Mesenchymal stem cell (in vitro differentiated cells and primary cell): ENCODE results near the gene NAA11.

Source experiments
- DNase-seq: peaks from one replicate; pipeline ENCODE4 v3.0.0-alpha.2; 2013
- H2AFZ ChIP-seq: one replicate; pipeline ENCODE4 v1.6.1; 2013; ENCODE audit warnings: low read depth, mild to moderate bottlenecking, control low read depth, inconsistent platforms, low read length, moderate library complexity
- H2AK5ac ChIP-seq: 2 replicates; pipeline ENCODE4 v1.6.1; 2013; ENCODE audit warnings: low read length, moderate library complexity, mild to moderate bottlenecking, inconsistent platforms; ENCODE audit not compliant: severe bottlenecking
- H2BK120ac ChIP-seq: one replicate; pipeline ENCODE4 v1.6.1; 2013; ENCODE audit warnings: low read depth, mild to moderate bottlenecking, inconsistent platforms, low read length, moderate library complexity
- H2BK12ac ChIP-seq, 2 experiments: one replicate each; pipeline ENCODE4 v1.6.1; 2013; ENCODE audit warnings: inconsistent platforms in 2 of 2, low read length in 2 of 2, mild to moderate bottlenecking in 2 of 2, moderate library complexity in 2 of 2, control low read depth in 1 of 2
- H2BK15ac ChIP-seq: one replicate; pipeline ENCODE4 v1.6.1; 2013; ENCODE audit warnings: mild to moderate bottlenecking, low read depth, inconsistent platforms; ENCODE audit not compliant: poor library complexity, severe bottlenecking
- H2BK5ac ChIP-seq: 2 replicates; pipeline ENCODE4 v1.6.1; 2013; ENCODE audit warnings: low read depth, mild to moderate bottlenecking, low read length, control low read depth, inconsistent platforms; ENCODE audit not compliant: poor library complexity, severe bottlenecking
- H3K14ac ChIP-seq, 2 experiments: one replicate each; pipeline ENCODE4 v1.6.1; 2013; ENCODE audit warnings: inconsistent platforms in 2 of 2, low read length in 2 of 2, control low read depth in 1 of 2, mild to moderate bottlenecking in 1 of 2, moderate library complexity in 1 of 2
- H3K18ac ChIP-seq, 2 experiments: one replicate each; pipeline ENCODE4 v1.6.1; 2013; ENCODE audit warnings: inconsistent platforms in 2 of 2, low read length in 2 of 2, control low read depth in 1 of 2, low read depth in 1 of 2, mild to moderate bottlenecking in 1 of 2
- H3K23ac ChIP-seq, 2 experiments: one replicate each; pipeline ENCODE4 v1.6.1; 2013; ENCODE audit warnings: inconsistent platforms in 2 of 2, low read length in 2 of 2, mild to moderate bottlenecking in 2 of 2, moderate library complexity in 2 of 2, control low read depth in 1 of 2
- H3K27ac ChIP-seq: 2 replicates; pipeline ENCODE4 v1.5.1; 2013; ENCODE audit warnings: mild to moderate bottlenecking, moderate library complexity, low read length, control low read depth, inconsistent platforms; ENCODE audit not compliant: poor library complexity, severe bottlenecking
- H3K27me3 ChIP-seq, 2 experiments: 2 replicates each; pipeline versions ENCODE4 v1.6.1 to v1.7.0; 2013; ENCODE audit warnings: low read length in 2 of 2, mild to moderate bottlenecking in 2 of 2, moderate library complexity in 2 of 2, control low read depth in 1 of 2, inconsistent platforms in 1 of 2; ENCODE audit not compliant: control insufficient read depth in 1 of 2, insufficient read depth in 1 of 2
- H3K36me3 ChIP-seq, 2 experiments: 2 replicates each; pipeline versions ENCODE4 v1.6.1 to v1.7.0; 2013; ENCODE audit warnings: low read length in 2 of 2, control low read depth in 1 of 2, inconsistent platforms in 1 of 2, low read depth in 1 of 2, mild to moderate bottlenecking in 1 of 2; ENCODE audit not compliant: insufficient read depth in 2 of 2, control insufficient read depth in 1 of 2
- H3K4ac ChIP-seq, 2 experiments: one replicate each; pipeline ENCODE4 v1.6.1; 2013; ENCODE audit warnings: inconsistent platforms in 2 of 2, low read length in 2 of 2, mild to moderate bottlenecking in 2 of 2, moderate library complexity in 2 of 2, control low read depth in 1 of 2, low read depth in 1 of 2
- H3K4me1 ChIP-seq: 2 replicates; pipeline ENCODE4 v1.6.1; 2013; ENCODE audit warnings: low read depth, low read length, control low read depth; ENCODE audit not compliant: control insufficient read depth, insufficient read depth
- H3K4me2 ChIP-seq: 2 replicates; pipeline ENCODE4 v1.6.1; 2013; ENCODE audit warnings: low read length, mild to moderate bottlenecking, inconsistent platforms; ENCODE audit not compliant: poor library complexity, severe bottlenecking
- H3K4me3 ChIP-seq, 2 experiments: 2 replicates each; pipeline versions ENCODE4 v1.5.1 to v1.7.0; 2013; ENCODE audit warnings: low read length in 2 of 2, mild to moderate bottlenecking in 2 of 2, control low read depth in 1 of 2, low read depth in 1 of 2; ENCODE audit not compliant: insufficient read depth in 1 of 2
- H3K79me1 ChIP-seq: replicated peaks from 2 replicates; pipeline ENCODE4 v1.6.1; 2013; ENCODE audit warnings: mild to moderate bottlenecking, control low read depth, low read length, inconsistent platforms; ENCODE audit not compliant: poor library complexity, severe bottlenecking
- H3K9ac ChIP-seq: 2 replicates; pipeline ENCODE4 v1.7.0; 2013; ENCODE audit warnings: mild to moderate bottlenecking, low read length, moderate library complexity
- H3K9me3 ChIP-seq: 2 replicates; pipeline ENCODE4 v1.7.0; 2013; ENCODE audit warnings: mild to moderate bottlenecking, low read length; ENCODE audit not compliant: control insufficient read depth
- H4K8ac ChIP-seq: one replicate; pipeline ENCODE4 v1.6.1; 2013; ENCODE audit warnings: inconsistent platforms, mild to moderate bottlenecking, low read length, moderate library complexity
- H4K91ac ChIP-seq: one replicate; pipeline ENCODE4 v1.6.1; 2013; ENCODE audit warnings: mild to moderate bottlenecking, low read length, inconsistent platforms
- WGBS: methylation state at CpG from one replicate; pipeline ENCODE4 v1.1.7; 2013; ENCODE audit warnings: mixed read lengths; 5-methylcytosine and 5-hydroxymethylcytosine counted together

NAA11 gene

DNA sequence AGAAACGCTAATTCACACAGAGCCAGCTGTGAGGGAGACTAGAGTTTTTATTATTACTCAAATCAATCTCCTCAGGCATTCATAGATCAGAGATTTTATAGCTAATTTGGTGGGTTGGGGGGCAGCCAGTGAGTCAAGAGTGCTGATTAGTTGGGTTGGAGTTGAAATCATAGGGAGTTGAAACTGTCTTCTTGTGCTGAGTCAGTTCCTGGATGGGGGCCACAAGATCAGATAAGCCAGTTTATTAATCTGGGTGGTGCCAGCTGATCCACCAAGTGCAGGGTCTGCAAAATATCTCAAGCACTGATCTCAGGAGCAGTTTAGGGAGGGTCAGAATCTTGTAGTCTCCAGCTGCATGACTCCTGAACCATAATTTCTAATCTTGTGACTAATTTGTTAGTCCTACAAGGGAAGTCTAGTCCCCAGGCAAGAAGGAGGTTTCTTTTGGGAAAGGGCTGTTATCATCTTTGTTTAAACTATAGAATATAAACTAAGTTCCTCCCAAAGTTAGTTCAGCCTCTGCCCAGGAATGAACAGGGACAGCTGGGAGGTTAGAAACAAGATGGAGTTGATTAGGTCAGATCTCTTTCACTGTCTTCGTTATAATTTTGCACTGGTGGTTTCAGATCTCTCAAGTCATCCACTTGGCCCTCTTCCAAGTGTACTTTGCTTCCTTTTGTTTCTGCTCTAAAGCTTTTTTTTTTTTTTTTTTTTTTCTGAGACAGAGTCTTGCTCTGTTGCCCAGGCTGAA, 5.4 kb upstream of the NAA11 start:
- Histone ChIP-seq H3K4me1 (no peaks in the 10 kb centered on the region), H3K4me3 (no peak overlapping the region), H3K23ac (no peak overlapping the region), H4K91ac (no peak overlapping the region), H2AK5ac (no peak overlapping the region), H2BK5ac (no peak overlapping the region), H3K27ac (no peak overlapping the region), H3K9ac (no peak overlapping the region), H3K36me3 (no peaks in the 10 kb centered on the region), H3K4ac (no peak overlapping the region), H3K9me3 (no peaks in the 10 kb centered on the region), H3K79me1 (no peaks in the 10 kb centered on the region), H3K18ac (peak overlapping the region in 1 of 2 experiments; percentile 70), H2BK12ac (peak overlapping the region in 1 of 2 experiments; percentile 6), H2BK15ac (no peak overlapping the region), H3K27me3 (no peaks in the 10 kb centered on the region), H2AFZ (no peak overlapping the region), H4K8ac (peak overlapping the region; percentile 41), H2BK120ac (no peak overlapping the region), H3K14ac (no peak overlapping the region), H3K4me2 (no peak overlapping the region)
- peak; percentile 70 for DNase-seq
- 0% methylated on average over 1 of the region's 2 CpGs for WGBS

DNA sequence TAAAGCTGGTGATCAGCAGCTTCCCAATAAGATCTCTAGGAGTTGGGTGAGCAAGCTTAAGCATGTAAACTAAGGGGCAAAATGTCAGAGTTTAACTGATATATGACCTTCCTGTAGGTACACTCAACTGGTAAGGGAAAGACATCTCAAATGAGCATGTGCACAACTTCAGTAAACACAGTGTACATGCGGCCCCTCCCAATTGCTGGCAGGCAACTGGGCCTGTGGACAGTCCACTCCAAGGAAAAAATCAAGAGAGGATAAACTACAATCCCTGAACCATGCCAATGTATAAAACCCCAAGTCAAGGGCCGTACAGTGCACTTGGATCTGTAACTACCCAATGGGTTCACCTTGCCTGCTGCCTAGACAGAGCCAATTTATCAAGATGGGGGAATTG, 4.9 kb upstream of the NAA11 start:
- Histone ChIP-seq H2BK120ac (no peak overlapping the region), H3K14ac (peak overlapping the region in 1 of 2 experiments; percentile 32), H3K9ac (no peak overlapping the region), H3K23ac (no peak overlapping the region), H3K27me3 (no peaks in the 10 kb centered on the region), H4K91ac (peak overlapping the region; percentile 7), H3K9me3 (no peaks in the 10 kb centered on the region), H3K36me3 (no peaks in the 10 kb centered on the region), H3K18ac (peak overlapping the region; percentile 54 to 70), H3K4ac (peak overlapping the region; percentile 24 to 61), H3K4me1 (no peaks in the 10 kb centered on the region), H3K27ac (no peak overlapping the region), H2BK5ac (no peak overlapping the region), H4K8ac (peak overlapping the region; percentile 41), H2AFZ (peak overlapping the region; percentile 4), H2AK5ac (no peak overlapping the region), H2BK15ac (no peak overlapping the region), H3K4me2 (no peak overlapping the region), H2BK12ac (peak overlapping the region; percentile 6 to 63), H3K4me3 (no peak overlapping the region), H3K79me1 (no peaks in the 10 kb centered on the region)
- 78% methylated on average over 2 of the region's 2 CpGs for WGBS
- no peak for DNase-seq

DNA sequence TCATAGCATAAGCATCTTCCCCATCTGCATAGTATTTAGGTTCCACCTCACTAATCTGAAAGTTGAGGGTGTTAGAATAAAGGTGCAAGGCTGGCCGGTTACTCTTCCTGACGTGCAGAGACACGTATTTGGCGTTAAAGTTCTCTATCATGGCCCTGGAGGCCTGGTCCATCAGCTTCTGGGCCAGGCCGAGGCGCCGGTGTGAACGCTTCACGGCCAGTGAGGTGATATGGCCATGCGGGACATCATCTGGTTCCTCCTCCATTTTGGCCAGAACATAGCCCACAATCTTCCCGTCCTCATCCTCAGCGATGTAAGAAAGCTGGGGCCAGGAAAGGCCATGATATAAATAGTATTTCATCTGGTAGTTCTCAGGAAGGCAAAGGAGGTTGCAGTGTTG, 425 bp downstream of the NAA11 start:
- no peak overlapping the region for H2BK120ac ChIP-seq
- H3K36me3 ChIP-seq = no peaks in the 10 kb centered on the region
- H3K4ac ChIP-seq = no peak overlapping the region
- H3K4me2 ChIP-seq = no peak overlapping the region
- H3K18ac ChIP-seq = no peak overlapping the region
- H3K27me3 ChIP-seq = no peaks in the 10 kb centered on the region
- no peak overlapping the region for H3K9ac ChIP-seq
- no peak for DNase-seq
- no peak overlapping the region for H3K23ac ChIP-seq
- no peak overlapping the region for H2BK15ac ChIP-seq
- no peak overlapping the region for H3K14ac ChIP-seq
- no peak overlapping the region for H3K27ac ChIP-seq
- H2BK5ac ChIP-seq = no peak overlapping the region
- no peaks in the 10 kb centered on the region for H3K9me3 ChIP-seq
- H3K4me1 ChIP-seq = no peaks in the 10 kb centered on the region
- no peak overlapping the region for H4K91ac ChIP-seq
- H3K4me3 ChIP-seq = no peak overlapping the region
- H2AK5ac ChIP-seq = no peak overlapping the region
- H4K8ac ChIP-seq = no peak overlapping the region
- WGBS = 92% methylated on average over 12 of the region's 12 CpGs
- no peaks in the 10 kb centered on the region for H3K79me1 ChIP-seq
- no peak overlapping the region for H2BK12ac ChIP-seq
- no peak overlapping the region for H2AFZ ChIP-seq

DNA sequence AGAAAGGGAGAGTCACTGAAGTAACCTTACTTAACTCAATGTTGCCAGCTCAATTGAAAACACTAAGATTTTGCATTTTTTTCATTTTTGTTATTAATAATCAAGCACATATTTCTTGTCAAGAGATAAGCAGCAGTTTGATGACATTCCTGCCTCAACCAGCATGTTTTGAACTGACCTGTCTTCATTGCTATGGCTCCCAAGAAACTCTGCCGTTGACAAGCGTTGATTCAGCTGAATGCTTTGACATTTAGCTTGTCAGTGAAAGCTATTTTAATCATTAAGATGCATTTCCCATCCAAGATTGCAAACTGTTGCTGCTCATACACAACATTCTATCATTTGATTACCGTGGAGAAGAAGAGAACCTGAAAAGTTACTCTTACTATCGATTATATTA, 5.9 kb downstream of the NAA11 start:
- Histone ChIP-seq H3K14ac (no peak overlapping the region), H2BK5ac (no peak overlapping the region), H3K79me1 (no peaks in the 10 kb centered on the region), H2AFZ (no peak overlapping the region), H3K27me3 (no peaks in the 10 kb centered on the region), H3K36me3 (no peaks in the 10 kb centered on the region), H2BK12ac (no peak overlapping the region), H4K8ac (no peak overlapping the region), H3K4me3 (no peak overlapping the region), H3K23ac (no peak overlapping the region), H3K27ac (no peak overlapping the region), H3K18ac (no peak overlapping the region), H2BK15ac (no peak overlapping the region), H2AK5ac (no peak overlapping the region), H3K9me3 (no peaks in the 10 kb centered on the region), H3K4me1 (no peaks in the 10 kb centered on the region), H4K91ac (no peak overlapping the region), H2BK120ac (no peak overlapping the region), H3K9ac (no peak overlapping the region), H3K4ac (no peak overlapping the region), H3K4me2 (no peak overlapping the region)
- no peak for DNase-seq
- WGBS = 88% methylated on average over 2 of the region's 4 CpGs
